Left renal pelvis (tissue), 4 donors: Measurements from ENCODE around the gene CYFIP1. TPM values are rescaled to one million over a fixed set of nuclear protein-coding genes. Genes with fewer than 3 reads are reported as not detected.
A peak's percentile ranks its signal among the peaks of the same experiment; 100 is the strongest.

ENCODE experiments used
- DNase-seq, 4 donors: peaks; one replicate each; pipeline ENCODE4 v3.0.0-alpha.2; 2013; ENCODE audit warnings: low read depth in 4 of 4, low spot score in 3 of 4
- polyA plus RNA-seq, 4 donors: library from polyadenylated mRNA; unstranded; fragments of 120-200 nt; gene quantifications; one replicate each; pipeline ENCODE4 v1.2.1, GENCODE V29; 2013; ENCODE audit not compliant: insufficient read length in 4 of 4

CYFIP1 gene
- polyA plus RNA-seq, 4 donors = 73.2 to 93.7 (median 89.3) TPM

GRCh38 chr15:22951381-22952280 lies 28.5 kb downstream of the CYFIP1 start:
- DNase-seq = no peak

- no peak for DNase-seq
Measured at GRCh38 chr15:22951031-22951380, 29.2 kb downstream of the CYFIP1 start.

GRCh38 chr15:22950256-22950990 lies 29.7 kb downstream of the CYFIP1 start:
- DNase-seq = no peak

GRCh38 chr15:22949074-22949547 lies 31.1 kb downstream of the CYFIP1 start:
- DNase-seq = peak in 2 of 4 donors; percentile 14 to 19

- DNase-seq = no peak
Measured at GRCh38 chr15:22948056-22948455, 32.1 kb downstream of the CYFIP1 start.

GRCh38 chr15:22947101-22948000 lies 32.8 kb downstream of the CYFIP1 start:
- DNase-seq = no peak

GRCh38 chr15:22945071-22945470 lies 35.1 kb downstream of the CYFIP1 start:
- no peak for DNase-seq

- DNase-seq = no peak
Measured at GRCh38 chr15:22944651-22945050, 35.5 kb downstream of the CYFIP1 start.

- DNase-seq = no peak
Measured at GRCh38 chr15:22942877-22943276, 37.3 kb downstream of the CYFIP1 start.

- no peak for DNase-seq
Measured at GRCh38 chr15:22942306-22942855, 37.8 kb downstream of the CYFIP1 start.

GRCh38 chr15:22941179-22941578 lies 39.0 kb downstream of the CYFIP1 start:
- DNase-seq = no peak

- DNase-seq = no peak
Measured at GRCh38 chr15:22939652-22940061, 40.5 kb downstream of the CYFIP1 start.

- no peak for DNase-seq
Measured at GRCh38 chr15:22939051-22939450, 41.1 kb downstream of the CYFIP1 start.

- no peak for DNase-seq
Measured at GRCh38 chr15:22936577-22937472, 43.3 kb downstream of the CYFIP1 start.

- DNase-seq = no peak
Measured at GRCh38 chr15:22933641-22934061, 46.5 kb downstream of the CYFIP1 start.

GRCh38 chr15:22931784-22932536 lies 48.2 kb downstream of the CYFIP1 start:
- no peak for DNase-seq

- DNase-seq = no peak
Measured at GRCh38 chr15:22930782-22931484, 49.2 kb downstream of the CYFIP1 start.

- no peak for DNase-seq
Measured at GRCh38 chr15:22927761-22928160, 52.4 kb downstream of the CYFIP1 start.
